ENCODE data around the gene CGGBP1. TPM values are rescaled to one million over a fixed set of nuclear protein-coding genes. Genes with fewer than 3 reads are reported as not detected.

The CGGBP1 gene
- 29.9 and 31.5 TPM in 2 replicates for total RNA-seq

GRCh38 chr3:88058581-88059379, at the start of gene CGGBP1, which contains the start of gene ZNF654:
TSS of gene CGGBP1 (minus strand) at chr3:88059005. CDS start at chr3:88055976, 3,029 bp downstream.
TSS of gene ZNF654 (plus strand) at chr3:88059255. CDS start at chr3:88059320, 65 bp downstream.

Other genes with a start within 250 kb of the CGGBP1 start
- gene ZNF654, start 250 bp upstream of the CGGBP1 start, total RNA-seq: 4.7 and 9.6 TPM in 2 replicates
- gene C3orf38, start 91.0 kb upstream of the CGGBP1 start, total RNA-seq: 17.3 and 18.0 TPM in 2 replicates